ENCODE data around the gene UQCC2.

UQCC2 gene

GRCh38 chr6:33705268-33705885, 6.1 kb downstream of the UQCC2 start:
- no peak for DNase-seq

- no peak for DNase-seq
Observed at GRCh38 chr6:33704215-33705066, 7.1 kb downstream of the UQCC2 start.

GRCh38 chr6:33702345-33702977, 9.0 kb downstream of the UQCC2 start:
- peak in 1 of 2 donors; percentile 36 for DNase-seq

GRCh38 chr6:33700391-33701050, 11.0 kb downstream of the UQCC2 start:
- peak in 1 of 2 donors; percentile 21 for DNase-seq

- no peak for DNase-seq
Observed at GRCh38 chr6:33699739-33700138, 11.8 kb downstream of the UQCC2 start.

- DNase-seq: no peak
Observed at GRCh38 chr6:33699131-33699530, 12.4 kb downstream of the UQCC2 start.

- no peak for DNase-seq
Observed at GRCh38 chr6:33698494-33698893, 13.0 kb downstream of the UQCC2 start.

- DNase-seq: no peak
Observed at GRCh38 chr6:33697845-33698244, 13.7 kb downstream of the UQCC2 start.

- DNase-seq: no peak
Observed at GRCh38 chr6:33696548-33697518, 14.7 kb downstream of the UQCC2 start.

- DNase-seq: no peak
Observed at GRCh38 chr6:33696076-33696475, 15.4 kb downstream of the UQCC2 start.

- DNase-seq: peak in 1 of 2 donors; percentile 16
Observed at GRCh38 chr6:33695451-33695887, 16.0 kb downstream of the UQCC2 start.

- DNase-seq: no peak
Observed at GRCh38 chr6:33694977-33695376, 16.5 kb downstream of the UQCC2 start.

- no peak for DNase-seq
Observed at GRCh38 chr6:33694401-33694931, 17.0 kb downstream of the UQCC2 start.

- no peak for DNase-seq
Observed at GRCh38 chr6:33693186-33694105, 18.1 kb downstream of the UQCC2 start.

- DNase-seq: no peak
Observed at GRCh38 chr6:33692760-33693158, 18.7 kb downstream of the UQCC2 start.

- DNase-seq: no peak
Observed at GRCh38 chr6:33692078-33692759, 19.3 kb downstream of the UQCC2 start.

GRCh38 chr6:33691456-33692077, 19.9 kb downstream of the UQCC2 start:
- no peak for DNase-seq

- no peak for DNase-seq
Observed at GRCh38 chr6:33690766-33691165, 20.7 kb downstream of the UQCC2 start.

GRCh38 chr6:33689879-33690278, 21.6 kb downstream of the UQCC2 start:
- DNase-seq: no peak

- no peak for DNase-seq
Observed at GRCh38 chr6:33689148-33689494, 22.4 kb downstream of the UQCC2 start.

Measured in hippocampal formation (tissue), 2 donors.